Vagina (tissue), 2 donors: Measurements from ENCODE around the gene GAL3ST2.

Experiments used
- POLR2A ChIP-seq, 2 donors: fragments of 450-650 bp; IDR thresholded peaks; one replicate each; pipeline ENCODE4 v1.6.1; 2017; ENCODE audit warnings: antibody characterized with exemption in 2 of 2, mild to moderate bottlenecking in 2 of 2, moderate library complexity in 2 of 2
- POLR2AphosphoS5 ChIP-seq, 2 donors: sonication (generic); formaldehyde crosslinking; IDR thresholded peaks; one replicate each; pipeline ENCODE4 v1.9.0; 2017; ENCODE audit warnings: antibody characterized with exemption in 2 of 2, mild to moderate bottlenecking in 2 of 2, low read depth in 1 of 2; ENCODE audit not compliant: insufficient read depth in 1 of 2
- TF ChIP-seq, protein P1 (sequence below), 3 experiments: fragments of 450-650 bp in 2 of 3; fragments of 200-600 bp in 1 of 3; sonication (generic) in 1 of 3; IDR thresholded peaks; one replicate each; pipeline ENCODE4 v1.5.1; 2017 to 2019; ENCODE audit warnings: antibody characterized with exemption in 3 of 3, mild to moderate bottlenecking in 2 of 3, moderate library complexity in 2 of 3

DNA sequence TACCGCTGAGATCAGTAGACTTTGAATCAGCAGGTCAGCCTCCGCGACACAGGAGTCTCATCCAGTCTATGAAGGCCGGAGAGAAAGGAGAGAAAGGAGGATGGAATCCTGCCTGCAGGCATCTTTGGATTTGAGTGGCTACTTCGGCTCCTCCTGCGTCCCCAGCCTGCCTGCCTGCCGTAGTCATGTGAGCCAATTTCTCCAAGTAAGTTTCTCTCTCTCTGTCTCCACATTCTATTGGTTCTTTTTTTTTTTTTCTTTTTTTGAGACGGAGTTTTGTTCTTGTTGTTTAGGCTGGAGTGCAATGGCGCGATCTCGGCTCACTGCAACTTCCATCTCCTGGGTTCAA is 65.4 kb downstream of the GAL3ST2 start:
- TF ChIP-seq, protein P1, sequence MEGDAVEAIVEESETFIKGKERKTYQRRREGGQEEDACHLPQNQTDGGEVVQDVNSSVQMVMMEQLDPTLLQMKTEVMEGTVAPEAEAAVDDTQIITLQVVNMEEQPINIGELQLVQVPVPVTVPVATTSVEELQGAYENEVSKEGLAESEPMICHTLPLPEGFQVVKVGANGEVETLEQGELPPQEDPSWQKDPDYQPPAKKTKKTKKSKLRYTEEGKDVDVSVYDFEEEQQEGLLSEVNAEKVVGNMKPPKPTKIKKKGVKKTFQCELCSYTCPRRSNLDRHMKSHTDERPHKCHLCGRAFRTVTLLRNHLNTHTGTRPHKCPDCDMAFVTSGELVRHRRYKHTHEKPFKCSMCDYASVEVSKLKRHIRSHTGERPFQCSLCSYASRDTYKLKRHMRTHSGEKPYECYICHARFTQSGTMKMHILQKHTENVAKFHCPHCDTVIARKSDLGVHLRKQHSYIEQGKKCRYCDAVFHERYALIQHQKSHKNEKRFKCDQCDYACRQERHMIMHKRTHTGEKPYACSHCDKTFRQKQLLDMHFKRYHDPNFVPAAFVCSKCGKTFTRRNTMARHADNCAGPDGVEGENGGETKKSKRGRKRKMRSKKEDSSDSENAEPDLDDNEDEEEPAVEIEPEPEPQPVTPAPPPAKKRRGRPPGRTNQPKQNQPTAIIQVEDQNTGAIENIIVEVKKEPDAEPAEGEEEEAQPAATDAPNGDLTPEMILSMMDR (IDR thresholded peaks at IDR 0.05) = no peak
- no peak for TF ChIP-seq POLR2AphosphoS5 (IDR thresholded peaks at IDR 0.05; ENCODE audit: insufficient read depth in 1 of 2, low read depth in 1 of 2)
- no peak for TF ChIP-seq POLR2A (IDR thresholded peaks at IDR 0.05)
